ENCODE data around the gene DPF3. TPM values are rescaled to one million over a fixed set of nuclear protein-coding genes. Genes with fewer than 3 reads are reported as not detected.

The DPF3 gene
- total RNA-seq, 1 donor from 2014 or later: 1.3 TPM

DNA sequence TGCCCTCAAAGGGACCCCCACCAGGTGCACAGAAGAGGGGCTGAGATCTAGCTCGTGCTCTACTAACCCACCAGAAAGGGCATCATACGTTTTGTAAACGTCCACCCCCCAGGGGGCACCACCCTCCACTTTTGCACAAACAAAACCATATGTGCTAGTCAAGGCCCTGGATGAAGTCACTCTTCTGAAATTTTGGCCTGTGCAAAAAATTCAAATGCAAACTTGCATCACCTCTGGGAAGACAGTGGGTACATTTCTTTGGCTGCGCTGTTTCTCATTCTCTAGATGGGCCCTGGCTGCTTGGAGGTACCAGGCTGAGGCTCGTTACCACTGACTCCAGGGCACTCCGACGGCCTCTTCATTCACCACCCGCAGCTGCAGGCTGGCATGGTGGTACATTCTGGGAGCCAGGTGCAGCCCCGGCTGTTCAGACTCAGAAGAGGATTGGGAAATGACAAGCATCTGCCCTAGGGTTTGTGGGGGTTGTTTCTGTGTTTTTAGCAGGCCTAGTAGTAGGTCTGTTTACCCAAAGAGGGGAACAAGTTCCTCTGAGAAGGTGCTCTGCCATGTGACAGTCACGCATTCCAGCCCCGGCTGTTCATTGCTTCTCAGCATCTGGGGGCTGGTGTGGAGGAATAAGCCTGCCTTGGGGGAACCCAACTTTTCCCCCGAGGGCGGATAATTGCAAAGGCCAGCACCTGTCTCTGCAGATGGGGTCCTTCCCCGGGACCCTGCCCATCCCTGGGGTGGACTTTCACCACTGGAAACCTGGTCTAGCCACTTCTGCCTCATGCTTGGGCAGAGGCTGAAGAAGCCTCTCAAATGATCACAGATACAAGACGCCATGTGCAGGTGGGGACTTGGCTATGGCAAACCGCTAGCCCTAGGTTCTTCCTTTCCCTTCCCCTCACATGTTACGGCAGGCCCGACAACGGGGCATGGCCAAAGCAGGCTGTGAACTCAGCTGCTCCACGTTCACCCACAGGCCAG is 147.6 kb downstream of the DPF3 start:
- H3K27ac Mint-ChIP-seq (ENCODE audit: unreplicated experiment): no peak overlapping the region
- peaks cover 7% of the 10 kb centered on the region for H3K9me3 Mint-ChIP-seq
- no peaks in the 10 kb centered on the region for H3K4me1 Mint-ChIP-seq
- no peak for DNase-seq (ENCODE audit: low read depth, low spot score)
- no peaks in the 10 kb centered on the region for H3K27me3 Mint-ChIP-seq (ENCODE audit: low read depth)
- H3K36me3 Mint-ChIP-seq (ENCODE audit: low read depth): peaks cover 7% of the 10 kb centered on the region
- no peak overlapping the region for H3K4me3 Mint-ChIP-seq
- TF ChIP-seq, protein P1, sequence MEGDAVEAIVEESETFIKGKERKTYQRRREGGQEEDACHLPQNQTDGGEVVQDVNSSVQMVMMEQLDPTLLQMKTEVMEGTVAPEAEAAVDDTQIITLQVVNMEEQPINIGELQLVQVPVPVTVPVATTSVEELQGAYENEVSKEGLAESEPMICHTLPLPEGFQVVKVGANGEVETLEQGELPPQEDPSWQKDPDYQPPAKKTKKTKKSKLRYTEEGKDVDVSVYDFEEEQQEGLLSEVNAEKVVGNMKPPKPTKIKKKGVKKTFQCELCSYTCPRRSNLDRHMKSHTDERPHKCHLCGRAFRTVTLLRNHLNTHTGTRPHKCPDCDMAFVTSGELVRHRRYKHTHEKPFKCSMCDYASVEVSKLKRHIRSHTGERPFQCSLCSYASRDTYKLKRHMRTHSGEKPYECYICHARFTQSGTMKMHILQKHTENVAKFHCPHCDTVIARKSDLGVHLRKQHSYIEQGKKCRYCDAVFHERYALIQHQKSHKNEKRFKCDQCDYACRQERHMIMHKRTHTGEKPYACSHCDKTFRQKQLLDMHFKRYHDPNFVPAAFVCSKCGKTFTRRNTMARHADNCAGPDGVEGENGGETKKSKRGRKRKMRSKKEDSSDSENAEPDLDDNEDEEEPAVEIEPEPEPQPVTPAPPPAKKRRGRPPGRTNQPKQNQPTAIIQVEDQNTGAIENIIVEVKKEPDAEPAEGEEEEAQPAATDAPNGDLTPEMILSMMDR (conservative IDR thresholded peaks at IDR 0.05): no peak

DNA sequence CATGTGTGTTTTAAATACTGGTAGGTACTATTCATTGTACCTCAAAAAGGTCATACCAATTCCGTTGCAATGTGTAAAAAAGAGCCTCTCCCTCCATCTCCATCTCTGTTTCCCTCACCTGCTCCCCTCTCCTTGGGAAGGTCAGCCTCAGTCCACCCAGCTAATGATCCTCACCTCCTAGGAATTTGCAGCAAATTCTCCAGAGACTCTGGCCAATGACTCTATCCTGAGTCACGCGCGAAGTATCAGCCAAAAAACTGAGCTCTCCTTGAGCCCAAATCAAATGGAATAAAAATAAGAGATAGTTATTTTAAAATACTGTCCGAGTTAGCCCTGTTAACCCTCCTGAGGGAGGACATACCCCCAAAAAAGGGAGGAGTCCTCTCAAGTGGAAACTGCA is 148.4 kb downstream of the DPF3 start:
- Mint-ChIP-seq H3K27ac (ENCODE audit: unreplicated experiment) (no peak overlapping the region), H3K36me3 (ENCODE audit: low read depth) (peaks cover 7% of the 10 kb centered on the region), H3K4me3 (no peak overlapping the region), H3K4me1 (no peaks in the 10 kb centered on the region), H3K27me3 (ENCODE audit: low read depth) (no peaks in the 10 kb centered on the region), H3K9me3 (peaks cover 7% of the 10 kb centered on the region)
- DNase-seq (ENCODE audit: low read depth, low spot score): no peak
- TF ChIP-seq, protein P1 (conservative IDR thresholded peaks at IDR 0.05): no peak

DNA sequence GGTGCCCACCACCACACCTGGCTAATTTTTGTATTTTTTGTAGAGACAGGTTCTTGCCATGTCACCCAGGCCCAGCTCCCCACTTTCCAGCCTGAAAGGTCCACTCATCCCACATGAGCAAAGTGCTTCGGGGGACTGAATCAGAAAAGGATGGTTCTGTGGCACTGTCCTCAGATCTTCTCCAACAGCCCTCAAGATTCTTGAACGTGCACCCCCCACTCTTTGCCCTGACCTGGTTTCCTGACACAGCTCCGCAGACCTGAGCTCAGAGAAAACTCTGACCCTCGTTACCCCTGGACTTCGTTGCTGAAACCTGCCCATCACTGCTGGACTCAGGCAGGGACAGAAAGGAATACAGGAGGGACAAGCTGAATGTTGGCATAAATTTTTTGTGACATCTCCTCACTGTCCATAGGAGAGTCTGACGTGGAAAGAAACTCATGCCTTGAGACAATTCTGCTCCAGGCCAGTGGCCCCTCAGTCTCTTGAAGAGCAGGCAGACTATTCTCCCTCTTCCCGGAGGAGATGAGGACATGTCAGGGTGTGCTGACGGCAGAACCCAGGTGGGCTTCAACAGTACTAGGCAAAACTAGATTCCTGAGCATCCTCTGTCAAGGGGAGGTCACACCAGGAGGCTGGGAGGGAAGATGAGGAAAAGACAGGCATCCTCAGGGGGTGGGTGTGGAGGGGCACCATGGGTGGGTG is 149.3 kb downstream of the DPF3 start:
- no peak for DNase-seq (ENCODE audit: low read depth, low spot score)
- H3K27ac Mint-ChIP-seq (ENCODE audit: unreplicated experiment): no peak overlapping the region
- no peaks in the 10 kb centered on the region for H3K4me1 Mint-ChIP-seq
- no peak overlapping the region for H3K4me3 Mint-ChIP-seq
- peaks cover 7% of the 10 kb centered on the region for H3K9me3 Mint-ChIP-seq
- TF ChIP-seq, protein P1 (conservative IDR thresholded peaks at IDR 0.05): no peak
- peaks cover 7% of the 10 kb centered on the region for H3K36me3 Mint-ChIP-seq (ENCODE audit: low read depth)
- no peaks in the 10 kb centered on the region for H3K27me3 Mint-ChIP-seq (ENCODE audit: low read depth)

- TF ChIP-seq, protein P1 (conservative IDR thresholded peaks at IDR 0.05): no peak
- H3K9me3 Mint-ChIP-seq: peaks cover 7% of the 10 kb centered on the region
- peaks cover 7% of the 10 kb centered on the region for H3K36me3 Mint-ChIP-seq (ENCODE audit: low read depth)
- no peak for DNase-seq (ENCODE audit: low read depth, low spot score)
- no peaks in the 10 kb centered on the region for H3K27me3 Mint-ChIP-seq (ENCODE audit: low read depth)
- no peak overlapping the region for H3K4me3 Mint-ChIP-seq
- H3K27ac Mint-ChIP-seq (ENCODE audit: unreplicated experiment): no peak overlapping the region
- H3K4me1 Mint-ChIP-seq: no peaks in the 10 kb centered on the region
These were observed 150.3 kb downstream of the DPF3 start for GRCh38 chr14:72743626-72744025.

- TF ChIP-seq, protein P1 (conservative IDR thresholded peaks at IDR 0.05): no peak
- Mint-ChIP-seq H3K4me1 (no peaks in the 10 kb centered on the region), H3K9me3 (peaks cover 2% of the 10 kb centered on the region), H3K4me3 (no peak overlapping the region), H3K36me3 (ENCODE audit: low read depth) (peaks cover 1% of the 10 kb centered on the region), H3K27me3 (ENCODE audit: low read depth) (no peaks in the 10 kb centered on the region), H3K27ac (ENCODE audit: unreplicated experiment) (no peak overlapping the region)
- DNase-seq (ENCODE audit: low read depth, low spot score): no peak
These were observed 151.1 kb downstream of the DPF3 start for GRCh38 chr14:72742838-72743195.
